ENCODE measurements around the gene AHSP. TPM values are rescaled to one million over a fixed set of nuclear protein-coding genes. Genes with fewer than 3 reads are reported as not detected.
"Not testable (repeated sequence)": the region's sequence is repeated elsewhere in the genome, so short reads cannot be mapped to it uniquely, and the experiment has no call there.

The AHSP gene
- total RNA-seq, 2 donors from 2014 or later = not detected

DNA sequence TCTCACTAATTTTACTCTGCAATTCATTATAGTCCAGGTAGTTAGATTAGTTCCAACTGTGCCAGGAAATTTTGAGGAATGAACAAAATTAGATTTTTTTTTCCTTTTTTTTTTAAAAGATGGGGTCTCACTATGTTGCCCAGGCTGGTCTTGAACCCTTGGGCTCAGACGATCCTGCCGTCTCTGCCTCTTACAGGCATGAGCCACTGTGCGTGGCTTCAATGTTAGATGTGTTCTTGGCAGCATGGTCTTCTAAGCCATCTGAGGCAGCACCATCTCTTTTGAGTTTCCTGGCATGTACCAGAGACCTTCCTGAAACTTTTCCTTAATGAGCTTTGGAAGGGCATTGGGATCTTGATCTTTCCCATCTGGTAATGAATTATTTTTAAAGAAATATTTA, 2.6 kb upstream of the AHSP start:
- ATAC-seq (no peak), DNase-seq (no peak)
- intact Hi-C loops (cut with DNase I) = no loop called here

DNA sequence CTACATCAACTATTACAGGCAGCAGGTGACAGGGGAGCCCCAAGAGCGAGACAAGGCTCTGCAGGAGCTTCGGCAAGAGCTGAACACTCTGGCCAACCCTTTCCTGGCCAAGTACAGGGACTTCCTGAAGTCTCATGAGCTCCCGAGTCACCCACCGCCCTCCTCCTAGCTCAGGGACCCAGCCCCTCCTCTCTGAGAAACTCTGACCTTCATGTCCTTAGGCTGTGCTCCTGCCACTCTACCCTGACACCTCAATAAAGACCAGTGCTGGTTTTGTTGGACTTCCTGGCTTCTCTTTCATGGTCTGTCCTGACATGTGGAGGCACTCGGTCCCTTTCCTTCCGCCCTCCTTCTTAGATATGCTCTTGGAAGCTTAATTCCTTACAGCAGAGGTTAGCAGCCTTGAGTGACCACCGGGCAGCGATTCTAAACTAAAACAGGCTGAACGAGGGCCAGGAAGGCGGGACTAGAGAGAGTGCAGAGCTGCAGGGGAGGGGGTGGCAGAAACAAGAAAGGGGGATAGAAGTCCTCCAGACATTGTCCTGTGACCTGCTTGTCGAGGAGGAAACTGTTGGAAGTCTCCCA, 915 bp downstream of the AHSP start:
- ATAC-seq (peak in 1 of 2 donors; percentile 21), DNase-seq (no peak)
- intact Hi-C loops (cut with DNase I) = no loop called here

DNA sequence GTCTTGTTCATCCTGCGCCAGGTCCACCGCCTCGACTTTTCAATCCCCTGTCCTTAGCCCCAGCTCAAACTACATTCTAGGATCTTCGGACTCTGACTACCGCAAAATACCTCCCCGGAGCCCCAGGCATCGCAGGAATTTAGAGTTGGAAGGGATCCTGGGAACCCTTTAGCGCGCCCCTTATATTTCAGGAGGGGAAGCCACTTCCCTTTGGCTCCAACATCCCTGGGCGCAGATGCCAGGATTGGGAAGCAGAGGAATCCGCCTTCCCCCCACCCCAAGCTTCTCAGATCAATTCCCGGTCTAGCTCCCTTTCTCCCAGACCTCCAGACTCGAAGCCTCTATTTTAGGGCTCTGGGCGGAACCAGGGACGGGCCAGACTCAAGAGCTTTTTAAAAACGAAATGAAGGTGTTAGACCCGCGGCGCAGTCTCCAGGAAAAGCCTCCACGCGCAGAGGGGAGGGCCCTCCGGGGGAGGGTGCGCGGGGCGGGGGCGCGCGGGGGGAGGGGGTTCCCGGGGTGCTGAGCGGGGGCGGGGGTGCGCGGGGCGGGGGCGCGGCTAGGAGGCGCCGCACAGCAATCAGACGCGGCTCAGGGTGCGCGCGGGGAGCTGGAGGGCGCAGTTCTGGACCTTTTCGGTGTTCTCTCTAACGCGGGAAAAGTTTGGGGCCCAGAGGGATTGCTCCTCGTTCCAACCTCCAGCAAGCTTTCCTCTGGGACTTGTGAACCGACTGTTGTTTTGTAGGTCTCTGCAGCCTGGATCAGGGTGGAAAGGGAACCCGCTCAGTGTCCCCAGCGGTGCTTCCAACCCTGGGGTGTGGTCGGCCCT, 1.6 kb downstream of the AHSP start:
- intact Hi-C loops (cut with DNase I) = no loop called here
- peak; percentile 57 to 60 for ATAC-seq

GRCh38 chr16:31529937-31530312, 2.2 kb downstream of the AHSP start:
- intact Hi-C loops (cut with DNase I) = no loop called here
- DNase-seq (no peak), ATAC-seq (peak in 1 of 2 donors; percentile 18)

More for the DNA sequence above, 1.6 kb downstream of the AHSP start:
- DNase-seq = no peak

DNA sequence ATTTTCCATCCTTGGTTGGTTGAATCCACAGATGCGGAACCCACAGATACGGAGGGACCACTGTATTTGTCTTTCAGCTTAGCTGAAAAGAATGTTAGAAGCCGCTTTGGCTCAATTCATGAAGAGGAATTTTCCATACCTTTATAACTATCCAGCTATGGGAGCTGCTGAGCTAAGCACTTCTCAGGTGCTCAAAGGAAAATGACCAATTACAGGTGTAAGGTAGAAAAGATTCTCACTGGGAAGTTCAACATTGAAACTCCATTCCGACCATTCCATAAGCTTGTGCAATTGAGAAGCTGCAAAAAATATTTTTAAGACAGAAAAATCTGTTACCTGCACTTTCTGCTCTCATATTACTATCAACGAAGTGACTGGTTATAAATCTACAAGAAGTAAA, 2.7 kb downstream of the AHSP start:
- ATAC-seq (no peak), DNase-seq (no peak)
- intact Hi-C loops (cut with DNase I) = no loop called here

GRCh38 chr16:31531096-31531495, 3.4 kb downstream of the AHSP start:
- no peak for ATAC-seq
- intact Hi-C loops (cut with DNase I) = no loop called here
- no peak for DNase-seq

GRCh38 chr16:31532120-31532519, 4.4 kb downstream of the AHSP start:
- intact Hi-C loops (cut with DNase I) = no loop called here
- ATAC-seq = no peak

DNA sequence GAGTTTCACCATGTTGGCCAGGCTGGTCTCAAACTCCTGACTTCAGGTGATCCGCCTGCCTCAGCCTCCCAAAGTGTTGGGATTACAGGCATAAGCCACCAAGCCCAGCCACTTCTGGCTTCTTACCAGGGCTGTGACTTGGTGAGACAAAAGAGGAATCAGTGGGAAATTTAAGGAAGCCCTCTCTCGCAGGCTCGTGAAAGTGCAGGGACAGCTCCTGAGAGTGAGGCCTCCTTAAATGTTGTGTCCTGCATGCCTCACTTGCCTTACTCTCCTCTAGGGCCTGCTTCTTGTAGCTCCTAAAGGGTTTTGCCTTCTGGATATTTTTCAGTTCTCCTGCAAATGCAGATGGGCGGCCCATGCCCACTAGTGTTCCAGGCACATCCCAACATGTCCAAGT, 5.2 kb downstream of the AHSP start:
- no peak for DNase-seq
- intact Hi-C loops (cut with DNase I) = no loop called here
- no peak for ATAC-seq

More at GRCh38 chr16:31532120-31532519, 4.4 kb downstream of the AHSP start:
- no peak for DNase-seq

GRCh38 chr16:31535737-31536136, 8.0 kb downstream of the AHSP start:
- DNase-seq (no peak), ATAC-seq (no peak)
- intact Hi-C loops (cut with DNase I) = no loop called here

GRCh38 chr16:31536804-31537361, 9.2 kb downstream of the AHSP start:
- intact Hi-C loops (cut with DNase I) = no loop called here
- DNase-seq = no peak
- ATAC-seq = no peak

GRCh38 chr16:31537362-31538242, 9.9 kb downstream of the AHSP start:
- ATAC-seq (peak; percentile 19 to 78), DNase-seq (no peak)
- intact Hi-C loops (cut with DNase I) = no loop called here

GRCh38 chr16:31538243-31538598, 10.5 kb downstream of the AHSP start:
- DNase-seq; intact Hi-C loops (cut with DNase I); ATAC-seq: not testable (repeated sequence)

- DNase-seq; intact Hi-C loops (cut with DNase I); ATAC-seq: not testable (repeated sequence)
Measured at GRCh38 chr16:31539762-31540161, 12.1 kb downstream of the AHSP start.

DNA sequence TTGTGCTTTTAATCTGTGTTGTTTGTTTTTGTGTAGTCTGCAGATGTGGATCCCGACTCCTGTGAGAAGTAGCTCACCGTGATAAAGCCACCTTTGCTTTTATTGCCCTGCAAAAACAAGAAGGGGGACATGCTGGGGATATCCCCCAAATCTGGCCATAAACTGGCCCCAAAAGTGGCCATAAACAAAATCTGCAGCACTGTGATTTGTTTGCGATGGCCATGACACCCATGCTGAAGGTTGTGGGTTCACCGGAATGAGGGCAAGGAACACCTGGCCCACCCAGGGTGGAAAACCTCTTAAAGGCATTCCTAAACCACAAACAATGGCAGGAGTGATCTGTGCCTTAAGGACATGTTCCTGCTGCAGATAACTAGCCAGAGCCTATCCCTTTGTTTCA, 15.1 kb downstream of the AHSP start:
- ATAC-seq (no peak), DNase-seq (no peak)
- intact Hi-C loops (cut with DNase I) = no loop called here

DNA sequence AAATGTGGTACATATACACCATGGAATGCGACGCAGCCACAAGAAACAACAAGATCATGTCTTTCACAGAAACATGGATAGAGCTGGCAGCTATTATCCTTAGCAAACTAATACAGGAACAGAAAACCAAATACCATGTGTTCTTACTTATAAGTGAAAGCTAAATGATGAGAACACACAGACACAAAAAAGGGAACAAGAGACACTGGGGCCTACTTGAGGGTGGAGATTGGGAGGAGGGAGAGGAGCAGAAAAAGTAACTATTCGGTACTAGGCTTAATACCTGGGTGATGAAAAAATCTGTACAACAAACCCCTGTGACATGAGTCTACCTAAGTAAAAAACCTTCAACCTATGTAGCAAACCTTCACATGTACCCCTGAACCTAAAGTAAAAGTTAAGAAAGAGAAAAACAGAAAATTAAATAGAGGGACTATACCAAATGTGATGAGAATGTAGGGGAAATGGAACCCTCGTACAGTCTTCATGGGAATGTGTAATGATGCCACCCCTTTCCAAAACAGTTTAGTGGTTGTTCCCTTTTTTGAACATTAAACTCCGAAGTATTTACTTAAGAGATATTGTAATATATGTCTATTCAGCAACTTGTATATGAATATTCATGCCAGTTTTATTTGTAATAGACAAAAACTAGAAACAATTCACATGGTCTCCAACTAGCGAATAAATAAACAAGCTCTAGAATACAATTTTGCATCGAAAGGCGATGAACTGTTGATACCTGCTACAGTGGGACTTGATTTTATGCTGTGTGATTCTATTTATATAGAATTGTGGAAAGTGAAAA, 33.9 kb downstream of the AHSP start:
- intact Hi-C loops (cut with DNase I) = no loop called here
- no peak for ATAC-seq

GRCh38 chr16:31568577-31569359, 41.1 kb downstream of the AHSP start:
- ATAC-seq (peak in 1 of 2 donors; percentile 67), DNase-seq (peak; percentile 40)
- intact Hi-C loops (cut with DNase I) = no loop called here

More for the DNA sequence above, 33.9 kb downstream of the AHSP start:
- no peak for DNase-seq

GRCh38 chr16:31569360-31569717, 41.6 kb downstream of the AHSP start:
- DNase-seq = no peak
- ATAC-seq = no peak
- intact Hi-C loops (cut with DNase I) = no loop called here

- intact Hi-C loops (cut with DNase I) = no loop called here
- no peak for DNase-seq
- no peak for ATAC-seq
Measured at GRCh38 chr16:31572821-31573220, 45.1 kb downstream of the AHSP start.

Measured in left cardiac atrium (tissue), 4 donors.